OCI-LY3 (cell line): ENCODE results near the gene CCDC157.

Source experiments
- H2AFZ ChIP-seq: fragments of 200-600, 300-600 bp; shearing (Covaris generic); 2 replicates; pipeline ENCODE4 v1.6.0; 2014; ENCODE audit warnings: antibody characterized with exemption, low read depth, low read length
- H3K27ac ChIP-seq: fragments of 200-600, 300-600 bp; sonication (generic); 2 replicates; pipeline ENCODE4 v1.5.1; 2014; ENCODE audit warnings: mild to moderate bottlenecking, low read length, moderate library complexity, mixed read lengths
- H3K27me3 ChIP-seq: fragments of 200-600, 300-600 bp; sonication (generic); 2 replicates; pipeline ENCODE4 v1.6.1; 2014; ENCODE audit warnings: low read depth, low read length, mixed read lengths
- H3K36me3 ChIP-seq: fragments of 200-600, 300-600 bp; sonication (generic); replicated peaks from 2 replicates; pipeline ENCODE3; 2014; ENCODE audit warnings: low read depth, low read length, mixed read lengths
- H3K4me1 ChIP-seq: fragments of 300-600, 200-600 bp; sonication (generic); 2 replicates; pipeline ENCODE4 v1.6.1; 2014; ENCODE audit warnings: low read length, mixed read lengths
- H3K4me2 ChIP-seq: fragments of 200-600, 300-600 bp; sonication (generic); 2 replicates; pipeline ENCODE4 v1.6.1; 2014; ENCODE audit warnings: low read length, mixed read lengths
- H3K4me3 ChIP-seq: fragments of 300-600, 200-600 bp; sonication (generic); 2 replicates; pipeline ENCODE4 v1.5.1; 2014; ENCODE audit warnings: antibody characterized with exemption, mild to moderate bottlenecking, low read length, moderate library complexity
- H3K79me2 ChIP-seq: fragments of 300-600, 200-600 bp; shearing (Covaris generic); 2 replicates; pipeline ENCODE4 v1.6.1; 2014; ENCODE audit warnings: mild to moderate bottlenecking, low read length, mixed read lengths
- H3K9ac ChIP-seq: fragments of 300-600, 200-600 bp; shearing (Covaris generic); 2 replicates; pipeline ENCODE4 v1.6.0; 2014; ENCODE audit warnings: mild to moderate bottlenecking, low read length, moderate library complexity
- H3K9me3 ChIP-seq: fragments of 200-600, 300-600 bp; shearing (Covaris generic); 2 replicates; pipeline ENCODE4 v1.6.1; 2014; ENCODE audit warnings: low read length, mixed read lengths; ENCODE audit not compliant: insufficient read depth
- H4K20me1 ChIP-seq: fragments of 200-600, 300-600 bp; sonication (generic); 2 replicates; pipeline ENCODE4 v1.6.1; 2016; ENCODE audit warnings: low read length, mixed read lengths; ENCODE audit not compliant: insufficient read depth
- CTCF ChIP-seq: fragments of 200-600, 300-600 bp; sonication (generic); IDR thresholded peaks from 2 replicates; pipeline ENCODE4 v1.5.1; 2014; ENCODE audit warnings: antibody characterized with exemption, low read length, low read depth
- EZH2phosphoT487 ChIP-seq: fragments of 200-600 bp; shearing (Covaris generic); IDR thresholded peaks from 2 replicates; pipeline ENCODE4 v1.6.1; 2018; ENCODE audit warnings: antibody characterized with exemption, mixed run types, low read depth

Gene CCDC157

GRCh38 chr22:30348404-30348803 lies 8.4 kb upstream of the CCDC157 start:
- no peaks in the 10 kb centered on the region for H3K27me3 ChIP-seq
- peak overlapping the region; percentile 27; the same call in 1 of the 2 replicates for H3K27ac ChIP-seq
- H4K20me1 ChIP-seq: peaks cover 27% of the 10 kb centered on the region
- TF ChIP-seq CTCF (no peak), EZH2phosphoT487 (no peak)
- H3K4me3 ChIP-seq: no peak overlapping the region
- H3K9ac ChIP-seq: no peak overlapping the region
- peaks cover 11% of the 10 kb centered on the region for H3K4me1 ChIP-seq
- peaks cover 82% of the 10 kb centered on the region for H3K36me3 ChIP-seq
- peaks cover 63% of the 10 kb centered on the region for H3K79me2 ChIP-seq
- H2AFZ ChIP-seq: no peak overlapping the region
- no peaks in the 10 kb centered on the region for H3K9me3 ChIP-seq
- H3K4me2 ChIP-seq: peak overlapping the region; percentile 17; the same call in 1 of the 2 replicates

DNA sequence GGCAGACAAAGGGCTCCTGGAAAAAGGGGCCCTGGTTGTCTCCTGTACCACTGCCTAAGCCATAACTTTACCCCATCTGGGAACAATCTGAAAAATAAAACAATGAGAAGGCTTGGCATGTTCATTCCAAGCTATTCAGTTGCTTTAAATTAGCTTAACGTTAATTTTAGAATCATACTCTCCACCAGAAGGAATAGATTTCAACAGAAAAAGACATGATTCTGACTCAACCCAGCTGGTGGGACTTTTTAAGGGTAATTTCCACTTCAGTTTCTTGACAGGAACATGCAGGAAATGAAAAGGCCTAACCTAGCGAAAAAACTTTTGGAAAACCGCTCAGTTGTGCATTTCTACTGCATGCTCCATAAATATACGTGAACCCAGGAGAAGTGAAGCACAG lies 8.0 kb upstream of the CCDC157 start:
- Histone ChIP-seq H3K27ac (peak overlapping the region; percentile 27; the same call in 1 of the 2 replicates), H3K4me2 (peak overlapping the region; percentile 17; the same call in 1 of the 2 replicates), H3K27me3 (no peaks in the 10 kb centered on the region), H3K4me1 (peaks cover 11% of the 10 kb centered on the region), H3K36me3 (peaks cover 81% of the 10 kb centered on the region), H3K9ac (no peak overlapping the region), H4K20me1 (peaks cover 28% of the 10 kb centered on the region), H3K4me3 (no peak overlapping the region), H3K79me2 (peaks cover 66% of the 10 kb centered on the region), H3K9me3 (no peaks in the 10 kb centered on the region), H2AFZ (no peak overlapping the region)
- TF ChIP-seq CTCF: no peak
- no peak for TF ChIP-seq EZH2phosphoT487

- H3K9me3 ChIP-seq: no peaks in the 10 kb centered on the region
- H3K4me3 ChIP-seq: no peak overlapping the region
- peaks cover 28% of the 10 kb centered on the region for H3K4me1 ChIP-seq
- H3K79me2 ChIP-seq: peaks cover 91% of the 10 kb centered on the region
- H3K9ac ChIP-seq: no peak overlapping the region
- H3K4me2 ChIP-seq: no peak overlapping the region
- H3K27ac ChIP-seq: no peak overlapping the region
- TF ChIP-seq EZH2phosphoT487 (no peak), CTCF (no peak)
- H2AFZ ChIP-seq: no peak overlapping the region
- H3K27me3 ChIP-seq: no peaks in the 10 kb centered on the region
- H3K36me3 ChIP-seq: peaks cover 63% of the 10 kb centered on the region
- H4K20me1 ChIP-seq: peaks cover 49% of the 10 kb centered on the region
These were observed 5.6 kb upstream of the CCDC157 start for GRCh38 chr22:30351226-30351625.

DNA sequence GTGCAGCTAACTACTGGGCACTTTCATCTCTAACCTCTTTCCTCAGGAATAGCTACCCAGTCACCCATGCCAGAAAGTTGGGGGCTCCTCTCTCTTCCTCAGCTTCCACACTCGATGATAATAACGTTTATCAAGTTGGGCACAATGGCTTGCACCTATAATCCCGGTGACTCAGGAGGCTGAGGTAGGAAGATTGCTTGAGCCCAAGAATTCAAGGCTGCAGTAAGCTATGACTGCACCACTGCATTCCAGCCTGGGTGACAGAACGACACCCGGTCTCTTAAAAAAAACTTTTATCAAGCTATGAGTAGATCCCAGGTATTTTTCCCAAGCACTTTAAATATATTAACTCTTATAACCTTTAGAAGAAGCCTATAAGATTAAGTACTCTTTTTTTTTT lies 2.2 kb upstream of the CCDC157 start:
- Histone ChIP-seq H3K4me3 (no peak overlapping the region), H3K27me3 (no peaks in the 10 kb centered on the region), H3K36me3 (peaks cover 38% of the 10 kb centered on the region), H2AFZ (no peak overlapping the region), H3K9me3 (no peaks in the 10 kb centered on the region), H3K4me1 (peaks cover 17% of the 10 kb centered on the region), H4K20me1 (peaks cover 30% of the 10 kb centered on the region), H3K9ac (no peak overlapping the region), H3K27ac (no peak overlapping the region), H3K4me2 (peak overlapping the region; percentile 98), H3K79me2 (peaks cover 66% of the 10 kb centered on the region)
- no peak for TF ChIP-seq EZH2phosphoT487
- TF ChIP-seq CTCF: no peak
